ENCODE measurements around the gene SPAG5. TPM values are rescaled to one million over a fixed set of nuclear protein-coding genes. Genes with fewer than 3 reads are reported as not detected.
"Not testable (repeated sequence)": the region's sequence is repeated elsewhere in the genome, so short reads cannot be mapped to it uniquely, and the experiment has no call there.

The SPAG5 gene
- polyA plus RNA-seq, 1 donor from 2014 or later, result 19.9 TPM

DNA sequence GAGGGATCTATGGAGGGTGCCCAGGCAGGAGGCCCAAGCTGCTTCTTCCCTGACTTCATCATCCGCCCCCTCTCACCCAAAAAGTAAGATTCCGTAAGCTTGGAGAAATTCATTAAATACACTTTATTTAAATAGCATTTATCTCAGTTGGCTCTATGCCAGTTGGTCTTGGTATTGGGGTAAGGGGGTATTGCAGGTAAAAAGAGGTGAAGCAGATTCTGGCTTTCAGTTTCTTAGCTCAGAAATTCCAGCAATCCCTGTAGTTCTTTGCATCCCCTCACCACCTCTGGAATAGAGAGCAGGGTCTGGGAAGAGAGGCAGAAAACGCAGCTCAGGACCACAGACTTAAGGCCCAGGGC is 21.4 kb downstream of the SPAG5 start:
- H3K4me3 ChIP-seq (ENCODE audit: low read length), result no peak overlapping the region

GRCh38 chr17:28576758-28577465 is 21.9 kb downstream of the SPAG5 start, which contains the start of gene ALDOC:
ALDOC (minus strand) TSS chr17:28576895; CDS start chr17:28575532, 1,363 bp downstream.
- no peak within 1 kb of the TSS for H3K27ac ChIP-seq (ENCODE audit: low read length)
- no peaks in the 10 kb centered on the region for H4K20me1 ChIP-seq (ENCODE audit: insufficient read depth)
- H3K27me3 ChIP-seq (ENCODE audit: insufficient read depth, low read depth, low read length), result no peaks in the 10 kb centered on the region
- H3K36me3 ChIP-seq (ENCODE audit: insufficient read depth, low read length), result no peaks in the 10 kb centered on the region
- TF ChIP-seq, protein P1, sequence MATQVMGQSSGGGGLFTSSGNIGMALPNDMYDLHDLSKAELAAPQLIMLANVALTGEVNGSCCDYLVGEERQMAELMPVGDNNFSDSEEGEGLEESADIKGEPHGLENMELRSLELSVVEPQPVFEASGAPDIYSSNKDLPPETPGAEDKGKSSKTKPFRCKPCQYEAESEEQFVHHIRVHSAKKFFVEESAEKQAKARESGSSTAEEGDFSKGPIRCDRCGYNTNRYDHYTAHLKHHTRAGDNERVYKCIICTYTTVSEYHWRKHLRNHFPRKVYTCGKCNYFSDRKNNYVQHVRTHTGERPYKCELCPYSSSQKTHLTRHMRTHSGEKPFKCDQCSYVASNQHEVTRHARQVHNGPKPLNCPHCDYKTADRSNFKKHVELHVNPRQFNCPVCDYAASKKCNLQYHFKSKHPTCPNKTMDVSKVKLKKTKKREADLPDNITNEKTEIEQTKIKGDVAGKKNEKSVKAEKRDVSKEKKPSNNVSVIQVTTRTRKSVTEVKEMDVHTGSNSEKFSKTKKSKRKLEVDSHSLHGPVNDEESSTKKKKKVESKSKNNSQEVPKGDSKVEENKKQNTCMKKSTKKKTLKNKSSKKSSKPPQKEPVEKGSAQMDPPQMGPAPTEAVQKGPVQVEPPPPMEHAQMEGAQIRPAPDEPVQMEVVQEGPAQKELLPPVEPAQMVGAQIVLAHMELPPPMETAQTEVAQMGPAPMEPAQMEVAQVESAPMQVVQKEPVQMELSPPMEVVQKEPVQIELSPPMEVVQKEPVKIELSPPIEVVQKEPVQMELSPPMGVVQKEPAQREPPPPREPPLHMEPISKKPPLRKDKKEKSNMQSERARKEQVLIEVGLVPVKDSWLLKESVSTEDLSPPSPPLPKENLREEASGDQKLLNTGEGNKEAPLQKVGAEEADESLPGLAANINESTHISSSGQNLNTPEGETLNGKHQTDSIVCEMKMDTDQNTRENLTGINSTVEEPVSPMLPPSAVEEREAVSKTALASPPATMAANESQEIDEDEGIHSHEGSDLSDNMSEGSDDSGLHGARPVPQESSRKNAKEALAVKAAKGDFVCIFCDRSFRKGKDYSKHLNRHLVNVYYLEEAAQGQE (IDR thresholded peaks at IDR 0.05; ENCODE audit: borderline replicate concordance), result no peak
- TF ChIP-seq MXI1 (conservative IDR thresholded peaks at IDR 0.05; ENCODE audit: poor library complexity, severe bottlenecking) (no peak), EP300 (conservative IDR thresholded peaks at IDR 0.05; ENCODE audit: poor library complexity, severe bottlenecking) (no peak), POLR2AphosphoS5 (IDR thresholded peaks at IDR 0.05) (peak; percentile 30), RAD21 (conservative IDR thresholded peaks at IDR 0.05) (no peak), CTCF (IDR thresholded peaks at IDR 0.05; ENCODE audit: poor library complexity, severe bottlenecking) (no peak), TAF1 (IDR thresholded peaks at IDR 0.05; ENCODE audit: low read depth) (no peak)
- H3K9me3 ChIP-seq (ENCODE audit: low read length), result no peaks in the 10 kb centered on the region
- no peak within 1 kb of the TSS for H3K9ac ChIP-seq (ENCODE audit: low read length)
- no peaks in the 10 kb centered on the region for H3K79me2 ChIP-seq (replicated peaks; ENCODE audit: insufficient read depth, low read length)
- no peak within 1 kb of the TSS for H3K4me2 ChIP-seq (ENCODE audit: low read length)
- peak within 1 kb of the TSS; percentile 54 for H3K4me3 ChIP-seq (ENCODE audit: low read length)
- H3F3A ChIP-seq (ENCODE audit: insufficient read depth, low read length, poor library complexity, severe bottlenecking), result no peaks in the 10 kb centered on the region
- no peak within 1 kb of the TSS for H2AFZ ChIP-seq (ENCODE audit: low read depth, low read length)
- H3K9me2 ChIP-seq (ENCODE audit: insufficient read depth, low read length), result no peaks in the 10 kb centered on the region

More for the DNA sequence above, 21.4 kb downstream of the SPAG5 start:
- no peak overlapping the region for H3K9ac ChIP-seq (ENCODE audit: low read length)
- H3K27ac ChIP-seq (ENCODE audit: low read length), result no peak overlapping the region
- no peaks in the 10 kb centered on the region for H3K36me3 ChIP-seq (ENCODE audit: insufficient read depth, low read length)
- no peaks in the 10 kb centered on the region for H4K20me1 ChIP-seq (ENCODE audit: insufficient read depth)
- no peak for TF ChIP-seq CTCF (IDR thresholded peaks at IDR 0.05; ENCODE audit: poor library complexity, severe bottlenecking)
- TF ChIP-seq SMC3 (conservative IDR thresholded peaks at IDR 0.05; ENCODE audit: poor library complexity), result no peak
- no peak for TF ChIP-seq POLR2AphosphoS5 (IDR thresholded peaks at IDR 0.05)
- TF ChIP-seq MXI1 (conservative IDR thresholded peaks at IDR 0.05; ENCODE audit: poor library complexity, severe bottlenecking), result no peak
- H3K9me2 ChIP-seq (ENCODE audit: insufficient read depth, low read length), result no peaks in the 10 kb centered on the region
- H3K9me3 ChIP-seq (ENCODE audit: low read length), result no peaks in the 10 kb centered on the region
- no peaks in the 10 kb centered on the region for H3K79me2 ChIP-seq (replicated peaks; ENCODE audit: insufficient read depth, low read length)
- H2AFZ ChIP-seq (ENCODE audit: low read depth, low read length), result no peak overlapping the region
- H3K4me2 ChIP-seq (ENCODE audit: low read length), result no peak overlapping the region
- H3K27me3 ChIP-seq (ENCODE audit: insufficient read depth, low read depth, low read length), result no peaks in the 10 kb centered on the region
- no peaks in the 10 kb centered on the region for H3F3A ChIP-seq (ENCODE audit: insufficient read depth, low read length, poor library complexity, severe bottlenecking)

DNA sequence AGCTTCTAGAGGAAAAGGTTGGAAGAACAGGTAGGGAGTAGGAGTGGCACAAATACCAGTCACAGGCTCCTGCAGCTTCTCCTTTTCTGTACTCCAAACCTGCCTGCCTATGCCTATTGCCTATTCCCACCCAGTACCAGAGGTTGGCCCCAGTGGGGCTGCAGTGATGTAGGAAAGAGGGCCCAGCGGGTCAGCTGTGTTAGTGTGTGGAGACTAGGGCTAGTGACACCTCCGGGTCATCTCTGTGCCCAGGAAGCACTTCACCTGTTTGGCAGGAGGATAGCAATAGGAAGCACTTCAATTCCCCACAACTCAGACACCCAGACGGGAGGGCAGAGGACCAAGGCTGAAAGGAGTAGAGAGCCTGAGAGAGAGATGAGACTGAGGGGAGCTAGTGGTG is 22.8 kb downstream of the SPAG5 start:
- not testable (repeated sequence) for H3K79me2 ChIP-seq (replicated peaks; ENCODE audit: insufficient read depth, low read length); H3F3A ChIP-seq (ENCODE audit: insufficient read depth, low read length, poor library complexity, severe bottlenecking); H3K9ac ChIP-seq (ENCODE audit: low read length); H2AFZ ChIP-seq (ENCODE audit: low read depth, low read length); H3K4me3 ChIP-seq (ENCODE audit: low read length); H3K36me3 ChIP-seq (ENCODE audit: insufficient read depth, low read length); H3K9me2 ChIP-seq (ENCODE audit: insufficient read depth, low read length); H3K9me3 ChIP-seq (ENCODE audit: low read length); H4K20me1 ChIP-seq (ENCODE audit: insufficient read depth); H3K27ac ChIP-seq (ENCODE audit: low read length); H3K27me3 ChIP-seq (ENCODE audit: insufficient read depth, low read depth, low read length); H3K4me2 ChIP-seq (ENCODE audit: low read length)
